Measurements from ENCODE around the gene FGGY.

The FGGY gene

DNA sequence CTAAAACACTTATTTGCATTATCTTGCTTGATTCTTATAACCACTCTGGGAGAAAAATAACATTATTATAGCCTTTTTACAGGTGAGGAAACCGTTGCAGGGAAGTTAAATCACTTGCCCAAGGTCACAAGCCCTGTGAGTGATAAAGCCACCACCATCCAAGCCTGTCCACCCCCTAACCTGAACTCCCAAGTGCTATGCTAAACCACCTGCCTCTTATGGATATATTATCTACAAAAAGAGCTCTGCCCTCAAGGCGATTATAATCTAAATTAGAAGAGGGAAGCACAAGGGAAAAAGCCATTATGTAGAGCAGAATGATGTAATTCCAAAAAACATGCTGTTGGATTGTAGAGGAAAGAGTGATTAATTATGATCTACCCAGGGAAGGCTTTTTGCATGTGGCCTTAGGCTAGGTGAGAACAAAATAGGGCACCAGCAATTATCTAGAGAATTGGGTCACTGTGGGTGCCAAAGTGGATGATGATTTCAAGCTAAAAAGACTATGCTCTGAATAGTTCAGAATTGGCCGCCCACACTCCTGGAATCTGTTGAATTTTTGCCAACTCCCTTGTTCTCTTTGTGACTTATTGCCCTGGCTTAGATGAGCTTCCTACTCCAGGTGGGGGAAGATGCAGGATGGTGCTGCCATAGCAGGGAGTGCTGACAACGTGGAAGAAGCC, 205.3 kb downstream of the FGGY start:
- no peak overlapping the region for H3K4me3 ChIP-seq (ENCODE audit: insufficient read length, low read depth)
- no peaks in the 10 kb centered on the region for H3K36me3 ChIP-seq (ENCODE audit: insufficient read depth, insufficient read length, low read length)
- TF ChIP-seq YY1 (IDR thresholded peaks at IDR 0.05; ENCODE audit: insufficient read depth, insufficient read length) (no peak), SUZ12 (IDR thresholded peaks at IDR 0.05; ENCODE audit: extremely low read depth, insufficient read depth, insufficient read length) (no peak), ZNF274 (IDR thresholded peaks at IDR 0.05; ENCODE audit: low read depth, low read length) (no peak)
- no peaks in the 10 kb centered on the region for H3K4me1 ChIP-seq (ENCODE audit: insufficient read depth, insufficient read length)
- DNase-seq (ENCODE audit: low read depth, low spot score): no peak
- H3K9me3 ChIP-seq (ENCODE audit: insufficient read depth, low read length): no peaks in the 10 kb centered on the region
- no peaks in the 10 kb centered on the region for H3K27me3 ChIP-seq (ENCODE audit: insufficient read depth, insufficient read length)
- no peak overlapping the region for H3K9ac ChIP-seq (ENCODE audit: insufficient read length, low read depth)

DNA sequence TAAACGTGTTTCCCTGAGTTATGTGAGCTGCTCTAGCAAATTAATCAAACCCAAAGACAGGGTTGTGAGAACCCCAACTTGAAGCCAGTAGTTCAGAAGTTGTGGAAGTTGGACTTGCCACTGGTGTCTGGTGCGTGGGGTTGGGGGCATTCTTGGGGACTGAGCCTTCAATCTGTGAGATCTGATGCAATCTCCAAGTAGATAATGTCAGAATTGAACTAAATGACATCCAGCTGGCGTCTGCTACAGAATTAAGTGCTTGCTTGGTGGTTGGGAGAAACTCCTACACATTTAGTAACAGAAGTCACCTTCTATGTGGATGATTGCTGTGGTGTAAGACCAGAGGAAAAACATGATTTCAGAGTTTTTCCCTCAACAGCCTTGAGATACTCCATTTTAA, 207.4 kb downstream of the FGGY start:
- no peak for TF ChIP-seq YY1 (IDR thresholded peaks at IDR 0.05; ENCODE audit: insufficient read depth, insufficient read length)
- no peak for TF ChIP-seq ZNF274 (IDR thresholded peaks at IDR 0.05; ENCODE audit: low read depth, low read length)
- no peak for TF ChIP-seq SUZ12 (IDR thresholded peaks at IDR 0.05; ENCODE audit: extremely low read depth, insufficient read depth, insufficient read length)
- Histone ChIP-seq H3K27me3 (ENCODE audit: insufficient read depth, insufficient read length) (no peaks in the 10 kb centered on the region), H3K9ac (ENCODE audit: insufficient read length, low read depth) (no peak overlapping the region), H3K4me3 (ENCODE audit: insufficient read length, low read depth) (no peak overlapping the region), H3K4me1 (ENCODE audit: insufficient read depth, insufficient read length) (no peaks in the 10 kb centered on the region), H3K36me3 (ENCODE audit: insufficient read depth, insufficient read length, low read length) (no peaks in the 10 kb centered on the region), H3K9me3 (ENCODE audit: insufficient read depth, low read length) (no peaks in the 10 kb centered on the region)
- DNase-seq (ENCODE audit: low read depth, low spot score): no peak

DNA sequence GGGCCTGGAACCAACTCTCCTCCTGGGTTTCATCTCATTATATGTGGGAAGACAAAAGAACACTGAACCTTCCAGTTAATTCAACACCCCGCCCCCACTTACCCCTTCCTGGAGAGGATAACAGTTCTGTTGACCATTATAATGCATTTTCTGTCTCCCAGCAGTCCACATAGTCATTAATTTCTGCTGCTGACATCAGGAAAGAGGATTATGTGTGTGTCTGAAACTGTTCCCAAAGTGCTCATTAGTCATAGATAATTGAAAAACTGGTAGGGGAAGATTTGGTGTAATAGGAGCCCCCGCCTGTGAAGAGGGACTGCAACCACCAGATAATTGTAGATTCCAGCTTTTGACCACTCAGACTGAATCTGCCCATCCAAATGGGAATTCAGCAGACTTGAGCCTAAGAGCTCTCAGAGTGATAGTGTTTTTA, 208.7 kb downstream of the FGGY start:
- Histone ChIP-seq H3K9me3 (ENCODE audit: insufficient read depth, low read length) (no peaks in the 10 kb centered on the region), H3K36me3 (ENCODE audit: insufficient read depth, insufficient read length, low read length) (no peaks in the 10 kb centered on the region), H3K4me1 (ENCODE audit: insufficient read depth, insufficient read length) (no peaks in the 10 kb centered on the region), H3K9ac (ENCODE audit: insufficient read length, low read depth) (no peak overlapping the region), H3K4me3 (ENCODE audit: insufficient read length, low read depth) (no peak overlapping the region), H3K27me3 (ENCODE audit: insufficient read depth, insufficient read length) (no peaks in the 10 kb centered on the region)
- DNase-seq (ENCODE audit: low read depth, low spot score): no peak
- no peak for TF ChIP-seq SUZ12 (IDR thresholded peaks at IDR 0.05; ENCODE audit: extremely low read depth, insufficient read depth, insufficient read length)
- TF ChIP-seq ZNF274 (IDR thresholded peaks at IDR 0.05; ENCODE audit: low read depth, low read length): no peak
- no peak for TF ChIP-seq YY1 (IDR thresholded peaks at IDR 0.05; ENCODE audit: insufficient read depth, insufficient read length)

DNA sequence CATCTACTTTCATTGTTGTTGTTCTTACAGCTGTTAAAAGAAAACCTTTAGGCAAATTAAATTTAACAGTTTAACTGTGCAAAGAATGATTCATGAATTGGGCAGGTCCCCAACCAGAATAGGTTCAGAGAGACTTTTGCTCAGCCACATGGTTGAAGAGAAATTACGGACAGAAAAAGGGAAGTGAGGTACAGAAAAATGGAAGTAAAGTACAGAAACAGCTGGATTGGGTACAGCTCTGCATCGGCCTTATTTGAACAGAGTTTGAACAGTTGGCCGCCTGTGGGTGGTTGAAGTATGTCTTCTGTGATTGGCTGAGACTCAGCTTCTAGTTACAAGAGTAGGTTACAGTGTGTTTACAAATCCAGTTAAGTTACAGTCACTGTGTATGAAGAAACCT, 210.1 kb downstream of the FGGY start:
- TF ChIP-seq YY1 (IDR thresholded peaks at IDR 0.05; ENCODE audit: insufficient read depth, insufficient read length) (no peak), ZNF274 (IDR thresholded peaks at IDR 0.05; ENCODE audit: low read depth, low read length) (no peak), SUZ12 (IDR thresholded peaks at IDR 0.05; ENCODE audit: extremely low read depth, insufficient read depth, insufficient read length) (no peak)
- Histone ChIP-seq H3K9ac (ENCODE audit: insufficient read length, low read depth) (no peak overlapping the region), H3K27me3 (ENCODE audit: insufficient read depth, insufficient read length) (no peaks in the 10 kb centered on the region), H3K9me3 (ENCODE audit: insufficient read depth, low read length) (no peaks in the 10 kb centered on the region), H3K4me3 (ENCODE audit: insufficient read length, low read depth) (no peak overlapping the region), H3K4me1 (ENCODE audit: insufficient read depth, insufficient read length) (no peaks in the 10 kb centered on the region), H3K36me3 (ENCODE audit: insufficient read depth, insufficient read length, low read length) (no peaks in the 10 kb centered on the region)
- DNase-seq (ENCODE audit: low read depth, low spot score): no peak

DNA sequence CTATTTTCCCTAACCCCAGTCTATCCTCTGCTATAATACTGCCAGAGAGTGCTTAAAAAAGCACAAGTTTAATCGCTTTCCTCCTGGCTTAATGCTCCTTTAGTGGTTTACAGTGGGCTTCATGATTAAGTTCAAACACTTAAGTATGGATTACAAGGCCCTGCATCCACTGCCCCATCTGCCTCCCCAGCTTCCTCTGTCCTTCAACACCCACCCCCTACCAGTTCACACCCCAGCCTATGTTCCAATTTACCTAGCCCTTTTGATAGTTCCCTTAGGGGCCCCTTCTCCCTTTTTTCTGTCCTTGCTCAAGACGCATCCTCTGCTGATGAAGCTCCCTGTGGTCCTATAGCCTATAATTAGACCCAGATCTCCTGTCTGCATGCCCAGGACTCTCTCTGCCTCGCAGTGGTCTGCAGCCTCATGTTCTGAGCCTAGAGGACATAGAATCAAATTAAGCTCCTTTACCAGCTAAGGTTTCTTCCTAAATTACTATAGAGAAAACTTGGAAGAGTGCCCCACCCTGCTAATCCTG, 212.5 kb downstream of the FGGY start:
- Histone ChIP-seq H3K9ac (ENCODE audit: insufficient read length, low read depth) (no peak overlapping the region), H3K36me3 (ENCODE audit: insufficient read depth, insufficient read length, low read length) (no peaks in the 10 kb centered on the region), H3K9me3 (ENCODE audit: insufficient read depth, low read length) (no peaks in the 10 kb centered on the region), H3K4me1 (ENCODE audit: insufficient read depth, insufficient read length) (no peaks in the 10 kb centered on the region), H3K4me3 (ENCODE audit: insufficient read length, low read depth) (no peak overlapping the region), H3K27me3 (ENCODE audit: insufficient read depth, insufficient read length) (no peaks in the 10 kb centered on the region)
- no peak for DNase-seq (ENCODE audit: low read depth, low spot score)
- TF ChIP-seq SUZ12 (IDR thresholded peaks at IDR 0.05; ENCODE audit: extremely low read depth, insufficient read depth, insufficient read length) (no peak), ZNF274 (IDR thresholded peaks at IDR 0.05; ENCODE audit: low read depth, low read length) (no peak), YY1 (IDR thresholded peaks at IDR 0.05; ENCODE audit: insufficient read depth, insufficient read length) (no peak)

DNA sequence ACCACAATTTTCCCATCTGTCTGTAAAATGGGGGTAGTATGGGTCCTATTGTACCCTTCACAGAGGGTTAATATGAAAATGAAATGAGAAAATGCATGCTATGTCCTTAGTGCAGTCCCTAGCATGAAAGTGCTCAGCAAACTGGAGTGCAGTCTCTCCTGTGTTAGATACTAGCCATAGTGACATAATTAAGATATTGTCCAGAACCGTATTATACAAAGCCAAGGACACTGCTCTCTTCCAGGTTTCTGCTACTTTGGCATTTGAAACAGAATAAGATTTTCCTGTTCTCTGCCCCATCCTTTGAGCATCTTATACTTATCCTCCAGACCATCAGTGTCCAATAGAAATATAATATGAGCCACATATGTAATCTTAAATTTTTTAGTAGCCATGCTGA, 213.4 kb downstream of the FGGY start:
- no peaks in the 10 kb centered on the region for H3K27me3 ChIP-seq (ENCODE audit: insufficient read depth, insufficient read length)

DNA sequence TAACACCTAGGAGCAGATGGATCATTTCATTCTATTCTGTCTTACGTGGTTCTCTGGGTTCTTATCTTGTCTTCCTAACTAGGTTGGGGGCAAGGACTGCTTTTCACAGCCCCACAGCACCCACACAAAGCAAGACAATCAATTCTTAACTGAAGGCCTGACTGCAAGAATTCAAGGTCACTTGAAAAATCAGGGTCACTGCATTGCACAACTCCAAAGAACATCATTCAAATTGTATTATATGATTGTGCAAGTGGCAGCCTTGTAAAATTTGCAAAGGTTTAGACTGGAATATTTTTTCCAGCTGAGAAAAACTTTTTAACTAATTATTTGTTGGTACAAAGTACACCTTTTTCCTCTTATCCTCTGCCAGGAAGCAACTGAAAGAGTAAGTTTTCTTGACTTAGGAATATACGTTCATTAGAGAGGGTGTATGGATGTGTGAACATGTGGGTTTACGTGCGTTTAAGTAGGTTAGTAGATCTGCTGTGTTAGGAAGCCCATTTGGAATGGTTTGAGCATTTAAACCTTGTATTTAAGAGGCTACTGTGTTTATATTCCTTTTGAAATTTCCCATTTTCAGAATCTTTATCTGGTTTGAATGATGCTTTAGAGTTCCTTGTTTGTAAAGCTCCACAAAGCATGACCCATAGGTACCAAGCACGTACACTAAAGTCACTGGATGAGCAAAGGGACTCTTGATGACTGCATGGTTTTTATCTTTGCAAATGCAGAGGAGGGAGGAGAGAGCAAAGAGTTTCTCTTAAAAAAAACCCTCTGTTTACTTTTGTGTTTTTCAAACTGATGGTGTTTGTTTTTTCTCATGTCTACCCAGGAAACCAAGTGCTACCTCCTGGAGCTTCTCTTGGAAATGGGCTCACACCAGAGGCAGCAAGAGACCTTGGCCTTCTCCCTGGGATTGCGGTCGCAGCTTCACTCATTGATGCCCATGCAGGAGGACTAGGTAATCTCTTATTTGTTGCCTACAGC, 214.9 kb downstream of the FGGY start:
- no peak overlapping the region for H3K4me3 ChIP-seq (ENCODE audit: insufficient read length, low read depth)
- H3K36me3 ChIP-seq (ENCODE audit: insufficient read depth, insufficient read length, low read length): no peaks in the 10 kb centered on the region
- no peaks in the 10 kb centered on the region for H3K27me3 ChIP-seq (ENCODE audit: insufficient read depth, insufficient read length)
- no peak for DNase-seq (ENCODE audit: low read depth, low spot score)
- no peak overlapping the region for H3K9ac ChIP-seq (ENCODE audit: insufficient read length, low read depth)
- TF ChIP-seq YY1 (IDR thresholded peaks at IDR 0.05; ENCODE audit: insufficient read depth, insufficient read length) (no peak), SUZ12 (IDR thresholded peaks at IDR 0.05; ENCODE audit: extremely low read depth, insufficient read depth, insufficient read length) (no peak), ZNF274 (IDR thresholded peaks at IDR 0.05; ENCODE audit: low read depth, low read length) (no peak)
- no peaks in the 10 kb centered on the region for H3K9me3 ChIP-seq (ENCODE audit: insufficient read depth, low read length)
- no peaks in the 10 kb centered on the region for H3K4me1 ChIP-seq (ENCODE audit: insufficient read depth, insufficient read length)

More for the DNA sequence above, 213.4 kb downstream of the FGGY start:
- Histone ChIP-seq H3K9me3 (ENCODE audit: insufficient read depth, low read length) (no peaks in the 10 kb centered on the region), H3K4me3 (ENCODE audit: insufficient read length, low read depth) (no peak overlapping the region), H3K4me1 (ENCODE audit: insufficient read depth, insufficient read length) (no peaks in the 10 kb centered on the region), H3K36me3 (ENCODE audit: insufficient read depth, insufficient read length, low read length) (no peaks in the 10 kb centered on the region), H3K9ac (ENCODE audit: insufficient read length, low read depth) (no peak overlapping the region)
- no peak for DNase-seq (ENCODE audit: low read depth, low spot score)
- no peak for TF ChIP-seq YY1 (IDR thresholded peaks at IDR 0.05; ENCODE audit: insufficient read depth, insufficient read length)
- no peak for TF ChIP-seq SUZ12 (IDR thresholded peaks at IDR 0.05; ENCODE audit: extremely low read depth, insufficient read depth, insufficient read length)
- no peak for TF ChIP-seq ZNF274 (IDR thresholded peaks at IDR 0.05; ENCODE audit: low read depth, low read length)

All from NT2/D1 (cell line).